Left kidney (tissue), 2 donors: Measurements from ENCODE around the gene TTC7B. TPM values are rescaled to one million over a fixed set of nuclear protein-coding genes. Genes with fewer than 3 reads are reported as not detected.
A peak's percentile ranks its signal among the peaks of the same experiment; 100 is the strongest.

Experiments
- DNase-seq: peaks from one replicate; pipeline ENCODE4 v3.0.0-alpha.2; 2013
- polyA plus RNA-seq: library from polyadenylated mRNA; unstranded; fragments of 120-200 nt; gene quantifications from one replicate; pipeline ENCODE4 v1.2.1, GENCODE V29; 2013; ENCODE audit not compliant: insufficient read length

TTC7B gene
- polyA plus RNA-seq, 1 donor: 46.4 TPM

DNA sequence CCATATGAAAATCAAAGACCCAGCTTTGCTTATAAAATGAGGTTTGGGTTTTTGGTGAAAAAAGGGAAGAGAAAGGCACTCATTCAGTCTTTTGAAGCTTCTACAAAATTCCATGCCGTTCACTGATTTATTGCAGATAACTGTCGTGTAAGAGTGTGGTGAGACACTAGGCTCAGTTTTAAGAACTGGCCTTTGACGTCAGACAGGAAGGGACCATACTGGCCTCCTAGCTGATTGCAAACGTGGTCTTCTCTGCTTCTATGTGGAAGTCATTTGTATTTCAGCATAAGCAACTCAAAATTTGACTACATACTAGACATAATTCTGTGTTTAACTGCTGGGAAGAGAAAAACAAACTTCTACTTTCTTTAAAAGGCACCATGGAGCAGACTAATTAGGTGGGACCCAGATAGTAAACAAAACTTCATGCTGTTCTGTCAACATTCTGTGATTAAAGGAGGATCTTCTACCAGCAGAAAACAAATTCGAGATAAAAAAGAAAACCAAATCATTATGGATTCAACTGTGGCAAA, 168.7 kb downstream of the TTC7B start:
- no peak for DNase-seq

DNA sequence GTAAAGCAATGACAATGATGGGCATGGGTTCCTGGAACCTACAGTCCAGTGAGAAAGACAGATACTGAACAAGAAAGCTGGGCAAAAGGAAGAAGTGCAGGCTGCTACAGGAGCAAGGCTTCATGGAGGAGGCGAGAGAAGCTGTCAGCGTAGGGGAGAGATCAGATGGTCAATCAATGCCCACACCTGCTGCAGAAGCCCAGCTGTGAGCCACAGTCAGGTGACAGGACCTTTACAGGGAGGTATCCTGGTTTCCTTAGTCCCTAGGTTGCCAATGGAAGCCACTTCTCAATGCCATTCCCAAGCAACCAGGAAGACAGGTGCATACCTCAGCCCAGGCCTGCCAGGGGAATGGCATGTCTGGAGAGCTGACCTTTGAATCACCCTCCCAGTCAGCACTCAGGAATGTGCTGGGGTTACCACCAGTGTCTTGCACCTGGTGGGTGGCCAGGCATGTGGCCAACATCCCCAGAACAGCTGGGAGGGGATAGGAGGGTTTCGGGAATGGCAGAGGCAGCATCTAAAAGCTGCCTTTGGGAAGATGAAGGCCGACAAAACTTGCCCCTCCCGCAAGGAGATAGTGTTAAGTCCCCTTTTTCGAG, 170.3 kb downstream of the TTC7B start:
- DNase-seq: no peak

GRCh38 chr14:90644882-90645281, 171.3 kb downstream of the TTC7B start:
- DNase-seq: no peak

DNA sequence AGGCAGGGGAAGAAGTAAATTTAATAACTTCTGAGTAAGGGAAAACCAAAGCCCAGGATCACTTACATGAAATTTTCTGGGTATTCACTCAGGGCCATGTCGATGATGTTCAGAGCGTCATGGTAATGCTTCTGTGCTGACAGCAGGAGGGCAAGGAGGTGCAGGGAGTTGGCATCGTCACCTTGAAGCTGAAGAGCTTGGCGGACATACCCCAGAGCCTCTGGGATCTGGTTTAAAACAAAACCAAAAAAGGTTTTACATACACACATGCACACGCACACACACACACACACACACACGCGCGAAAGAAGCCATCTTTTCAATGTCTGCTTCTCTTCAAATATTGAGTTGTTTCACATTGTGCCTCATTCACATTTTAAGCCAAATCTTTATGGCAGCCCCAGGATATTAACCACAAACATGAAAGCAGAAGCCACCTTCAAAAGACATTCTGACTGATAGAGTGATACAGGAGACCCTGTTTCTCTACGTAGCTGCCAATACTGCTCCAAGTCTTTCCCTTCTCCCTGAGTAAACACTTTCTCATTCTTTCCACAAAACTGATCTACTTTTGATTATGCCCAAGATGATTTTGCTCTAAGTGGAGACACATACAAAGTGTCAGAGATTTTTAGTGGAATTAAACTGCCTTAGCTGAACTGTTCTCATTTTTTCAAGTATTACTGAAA, 172.1 kb downstream of the TTC7B start:
- DNase-seq: no peak

DNA sequence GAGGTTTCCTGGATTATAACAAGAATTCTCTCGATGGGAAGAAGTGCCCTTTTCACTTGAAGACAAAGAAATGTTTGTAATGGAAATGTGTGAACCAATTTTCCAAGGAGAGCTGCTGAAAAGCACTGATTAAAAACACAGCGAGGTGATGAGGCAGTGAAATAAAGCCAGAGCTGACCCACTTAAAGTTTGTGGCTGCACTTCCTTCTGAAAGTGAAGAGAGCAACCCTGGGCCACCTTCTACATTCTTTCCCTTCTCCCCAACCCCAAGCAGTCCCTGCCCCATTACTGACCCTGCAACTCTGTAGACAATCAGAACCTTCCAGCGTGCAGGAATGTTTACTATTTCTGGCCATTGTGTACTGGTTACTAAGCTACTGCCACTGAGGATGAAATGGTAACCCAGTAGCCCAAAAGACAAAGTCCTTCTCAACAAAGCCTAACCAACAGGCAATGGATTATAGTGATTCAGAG, 173.9 kb downstream of the TTC7B start:
- DNase-seq: no peak

DNA sequence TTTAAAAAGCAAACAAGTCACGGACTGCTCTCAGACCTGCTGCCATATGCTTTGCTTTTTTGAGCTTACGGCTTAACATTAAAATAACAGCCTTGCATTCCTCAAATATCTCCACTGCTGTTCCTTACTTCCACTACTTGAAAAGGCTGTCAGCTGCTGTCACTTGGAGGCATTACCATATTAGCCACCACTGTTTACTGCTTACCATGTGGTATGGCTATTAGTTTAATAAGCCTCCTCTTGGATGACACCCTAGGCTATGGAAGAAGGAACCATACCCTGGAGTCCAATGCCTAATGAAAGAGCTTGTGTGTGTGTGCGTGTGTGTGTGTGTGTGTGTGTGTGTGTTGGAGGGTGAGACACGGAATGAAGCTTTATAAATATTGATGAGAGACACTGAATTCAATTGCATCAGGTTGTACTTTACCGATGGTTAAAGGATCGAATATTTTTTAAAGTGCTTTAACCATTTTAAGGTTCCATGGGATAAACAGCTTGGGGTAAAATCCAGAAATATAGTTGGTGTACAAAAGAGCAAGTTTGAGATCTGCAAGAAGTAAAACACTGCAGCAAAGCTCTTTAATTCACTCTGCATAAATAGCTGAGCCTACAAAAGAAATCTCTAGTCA, 174.5 kb downstream of the TTC7B start:
- DNase-seq: no peak

DNA sequence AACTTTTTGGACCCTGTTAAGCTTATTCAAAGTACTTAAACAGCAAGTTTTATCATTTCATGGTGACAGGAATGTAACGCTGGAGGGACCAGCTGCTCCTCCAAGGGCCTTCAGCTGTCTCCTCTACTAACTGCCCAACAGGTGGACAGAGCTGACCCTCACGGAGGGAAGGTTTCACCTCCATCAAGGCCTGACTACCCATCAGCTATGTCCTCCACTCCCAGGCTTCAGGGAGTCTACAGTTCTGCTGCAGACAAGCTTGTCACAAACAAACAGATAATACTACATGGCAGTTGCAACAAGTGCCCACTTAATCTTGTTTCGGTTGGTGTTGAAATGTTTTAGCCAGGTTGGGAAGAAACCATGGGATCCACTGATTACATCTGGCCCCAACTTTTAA, 175.1 kb downstream of the TTC7B start:
- no peak for DNase-seq

DNA sequence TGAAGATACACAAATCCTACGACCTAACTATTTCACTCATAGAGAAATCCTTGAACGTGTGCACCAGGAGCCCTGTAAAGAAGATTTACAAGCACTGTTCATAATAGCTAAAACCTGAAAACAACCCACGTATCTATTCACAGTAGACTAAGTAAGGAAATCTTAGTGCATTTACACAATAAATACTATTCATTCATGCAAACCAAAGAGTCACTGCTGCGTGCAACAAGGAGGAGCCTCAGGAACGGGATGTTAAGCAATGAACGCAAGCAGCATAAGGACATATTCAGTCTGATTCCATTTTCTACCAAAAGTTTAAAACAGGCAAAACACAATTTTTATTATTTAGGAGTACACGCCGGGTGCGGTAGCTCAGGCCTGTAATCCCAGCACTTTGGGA, 176.6 kb downstream of the TTC7B start:
- DNase-seq: no peak

DNA sequence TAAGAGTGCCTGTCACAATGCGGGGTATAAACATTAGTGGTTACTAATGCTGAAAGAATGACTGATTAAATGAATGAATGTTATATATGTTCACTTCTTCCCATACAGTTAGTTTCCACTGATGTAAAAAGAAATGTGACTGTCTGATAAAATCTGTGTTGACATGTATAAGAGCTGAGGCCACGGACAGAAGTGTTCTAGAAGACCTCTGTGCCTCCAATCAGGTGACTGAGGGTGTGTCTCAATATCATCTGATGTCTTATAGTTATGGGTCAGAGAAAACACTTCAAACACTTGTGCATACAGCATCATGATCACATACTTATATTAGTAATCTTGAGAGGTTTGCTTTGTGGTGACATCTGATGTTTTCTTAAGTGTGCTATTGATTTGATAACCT, 183.4 kb downstream of the TTC7B start:
- DNase-seq: no peak

DNA sequence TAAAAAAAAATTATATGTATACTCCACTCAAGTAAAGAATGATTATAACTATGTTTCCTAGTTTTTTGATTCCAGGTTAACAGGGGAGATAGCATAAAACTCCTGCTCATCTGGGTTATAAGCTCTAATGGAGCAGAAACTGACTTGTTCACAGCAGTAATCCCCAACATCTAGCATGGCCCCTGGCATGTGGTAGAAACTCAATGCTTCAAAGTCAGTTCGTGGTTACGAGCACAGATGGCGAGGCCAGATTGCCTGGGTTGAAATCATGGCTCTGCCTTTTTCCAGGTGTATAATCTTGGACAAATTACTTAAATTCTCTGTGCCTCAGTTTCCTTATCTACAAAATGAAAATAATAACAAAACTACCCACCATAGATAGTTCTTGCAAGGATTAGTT, 183.8 kb downstream of the TTC7B start:
- DNase-seq: no peak

DNA sequence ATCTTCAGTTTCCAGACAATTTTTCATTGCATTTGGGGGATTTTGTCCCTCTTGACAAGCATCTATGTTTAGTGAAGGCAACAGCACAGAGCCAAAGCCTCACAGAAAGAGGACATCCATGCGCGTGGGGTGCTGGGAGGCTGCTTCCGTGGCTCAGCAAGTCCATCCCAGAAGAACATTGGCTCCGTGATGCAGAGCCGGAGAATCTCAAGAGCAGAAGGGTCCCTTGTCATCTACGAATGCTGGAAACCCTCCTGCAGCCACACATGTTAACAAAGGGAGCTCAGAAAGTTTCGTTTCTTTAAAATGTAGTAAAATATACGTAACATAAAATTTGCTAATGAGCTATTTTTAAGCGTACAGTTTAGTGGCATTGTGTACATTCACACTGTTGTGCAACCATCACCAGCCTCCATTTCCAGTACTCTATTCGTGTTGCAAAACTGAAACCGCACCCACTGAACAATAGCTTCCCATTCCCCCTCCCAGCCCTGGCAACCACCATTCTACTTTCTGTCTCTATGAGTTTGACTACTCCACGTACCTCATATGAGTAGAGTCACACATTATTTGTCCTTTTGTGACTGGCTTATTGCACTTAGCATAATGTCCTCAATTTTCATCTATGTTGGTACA, 185.9 kb downstream of the TTC7B start:
- no peak for DNase-seq

DNA sequence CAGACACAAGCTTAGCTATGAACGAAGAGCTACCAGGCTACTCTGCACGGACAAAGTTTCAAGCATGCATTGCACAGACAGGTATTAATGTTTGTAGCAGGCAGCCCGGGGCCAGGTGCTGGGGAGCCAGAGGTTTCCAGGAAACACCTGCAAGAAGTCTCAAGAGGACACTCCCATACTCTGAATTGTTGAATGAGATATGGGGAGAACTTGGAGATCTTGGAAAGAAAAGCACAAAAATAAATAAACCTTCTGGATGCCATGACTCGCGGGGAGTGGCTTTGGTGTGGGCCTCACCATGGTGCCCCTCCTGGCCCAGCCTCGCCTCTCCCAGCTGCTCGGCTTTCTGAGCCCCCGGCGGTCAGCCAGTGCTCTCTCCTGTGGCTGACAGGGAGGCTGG, 186.8 kb downstream of the TTC7B start:
- DNase-seq: no peak

GRCh38 chr14:90628825-90629224, 187.4 kb downstream of the TTC7B start:
- DNase-seq: no peak

GRCh38 chr14:90627478-90627877, 188.8 kb downstream of the TTC7B start:
- DNase-seq: peak; percentile 57

DNA sequence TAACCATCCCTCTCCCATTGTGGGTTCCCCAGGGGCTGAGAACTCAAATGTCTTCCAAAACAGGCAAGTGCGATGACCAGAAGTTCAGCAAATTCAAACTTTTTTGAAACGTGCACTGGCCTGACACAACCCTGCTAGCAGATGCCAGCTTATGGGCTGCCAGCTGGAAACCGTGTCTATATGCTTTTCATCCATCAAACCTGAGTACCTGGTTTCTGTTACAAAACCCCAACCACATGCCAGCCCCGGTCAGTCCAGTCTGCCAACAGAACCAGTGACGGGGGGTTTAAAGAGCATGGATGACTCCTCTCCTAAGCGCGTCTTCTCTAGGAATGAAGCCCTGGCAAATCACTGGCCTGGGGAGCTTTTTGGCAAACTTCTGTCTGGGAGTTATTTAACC, 189.7 kb downstream of the TTC7B start:
- no peak for DNase-seq

DNA sequence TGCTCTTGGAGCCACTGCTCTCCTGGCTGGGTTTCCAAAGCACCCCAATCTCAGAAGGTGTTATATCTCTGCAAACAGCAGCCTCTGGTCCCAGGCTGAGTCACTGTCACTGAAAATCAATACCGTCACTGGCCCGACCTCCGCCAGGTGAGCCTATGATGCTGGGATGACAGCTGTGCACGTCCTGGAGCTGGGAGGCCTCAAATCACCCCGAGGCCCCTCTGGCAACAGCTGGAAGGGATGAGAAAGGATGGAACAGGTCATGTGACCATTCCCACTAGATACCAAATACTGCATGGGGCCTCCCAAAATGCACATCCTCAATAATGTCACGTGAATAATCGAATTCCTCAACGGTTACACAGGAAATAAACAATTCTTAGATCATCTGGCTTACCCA, 190.8 kb downstream of the TTC7B start:
- DNase-seq: no peak

- DNase-seq: no peak
Observed at GRCh38 chr14:90624732-90625400, 191.4 kb downstream of the TTC7B start.

DNA sequence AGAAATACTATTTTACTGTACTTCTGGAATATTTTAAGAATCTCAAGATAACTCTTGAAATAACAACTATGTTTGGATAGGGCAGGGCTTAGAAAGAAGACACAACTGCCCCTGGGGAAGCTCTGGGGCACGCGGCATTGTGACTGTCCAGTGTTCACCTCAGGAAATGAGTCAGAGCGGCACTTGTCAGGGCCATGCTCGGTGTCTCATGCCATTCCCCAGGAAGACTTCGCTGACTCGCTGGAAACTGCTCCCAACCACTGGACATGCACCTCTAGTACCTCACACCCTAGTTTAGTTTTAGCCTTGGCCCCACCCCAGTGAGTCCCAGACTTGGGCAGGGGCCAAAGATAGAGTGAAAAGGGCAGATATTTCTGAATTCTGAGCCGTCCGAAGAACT, 192.0 kb downstream of the TTC7B start:
- DNase-seq: no peak

DNA sequence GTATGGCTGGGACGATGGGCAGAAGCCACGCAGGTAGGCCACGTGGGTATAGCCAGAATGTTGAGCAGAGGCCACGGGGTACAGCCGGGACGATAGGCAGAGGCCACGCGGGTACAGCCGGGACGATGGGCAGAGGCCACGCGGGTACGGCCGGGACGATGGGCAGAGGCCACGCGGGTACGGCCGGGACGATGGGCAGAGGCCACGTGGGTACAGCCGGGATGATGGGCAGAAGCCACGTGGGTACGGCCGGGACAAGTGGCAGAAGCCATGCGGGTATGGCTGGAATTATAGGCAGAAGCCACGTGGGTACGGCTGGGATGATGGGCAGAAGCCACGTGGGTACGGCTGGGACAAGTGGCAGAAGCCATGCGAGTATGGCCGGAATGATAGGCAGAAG, 195.0 kb downstream of the TTC7B start:
- DNase-seq: no peak

- no peak for DNase-seq
Observed at GRCh38 chr14:90620568-90621077, 195.6 kb downstream of the TTC7B start.

GRCh38 chr14:90619911-90620310, 196.3 kb downstream of the TTC7B start:
- no peak for DNase-seq

- DNase-seq: no peak
Observed at GRCh38 chr14:90617961-90618360, 198.3 kb downstream of the TTC7B start.
